Subcutaneous abdominal adipose tissue (tissue), 5 donors: ENCODE measurements around the gene ZNF511.

Experiments
- H3K27ac ChIP-seq: one replicate; pipeline ENCODE4 v1.7.0; 2013; ENCODE audit warnings: low read depth, mild to moderate bottlenecking, inconsistent platforms, low read length, moderate library complexity
- H3K27me3 ChIP-seq, 5 donors: one replicate each; pipeline ENCODE4 v1.7.0; 2013; ENCODE audit warnings: low read length in 5 of 5, inconsistent platforms in 1 of 5; ENCODE audit not compliant: control insufficient read depth in 5 of 5, insufficient read depth in 4 of 5
- H3K36me3 ChIP-seq, 5 donors: one replicate each; pipeline ENCODE4 v1.7.0; 2013; ENCODE audit warnings: low read length in 5 of 5; ENCODE audit not compliant: control insufficient read depth in 5 of 5, insufficient read depth in 5 of 5
- H3K4me1 ChIP-seq, 5 donors: one replicate each; pipeline ENCODE4 v1.7.0; 2013; ENCODE audit warnings: low read length in 5 of 5, mild to moderate bottlenecking in 3 of 5, moderate library complexity in 1 of 5; ENCODE audit not compliant: control insufficient read depth in 5 of 5, insufficient read depth in 5 of 5
- H3K4me3 ChIP-seq, 5 donors: one replicate each; pipeline ENCODE4 v1.7.0; 2013; ENCODE audit warnings: low read length in 5 of 5, low read depth in 1 of 5
- H3K9ac ChIP-seq, 5 donors: one replicate each; pipeline ENCODE4 v1.7.0; 2013; ENCODE audit warnings: low read length in 5 of 5, mild to moderate bottlenecking in 4 of 5, moderate library complexity in 3 of 5
- H3K9me3 ChIP-seq, 5 donors: one replicate each; pipeline ENCODE4 v1.7.0; 2013; ENCODE audit warnings: low read length in 5 of 5; ENCODE audit not compliant: control insufficient read depth in 5 of 5
- donor health status: healthy.
- donor health status: healthy.
- donor health status: healthy.
- donor health status: healthy.
- donor health status: healthy.

ZNF511 gene

GRCh38 chr10:133267293-133267692 is 41.4 kb upstream of the ZNF511 start:
- H3K27ac ChIP-seq = no peak overlapping the region
- no peaks in the 10 kb centered on the region for H3K27me3 ChIP-seq
- no peak overlapping the region for H3K4me3 ChIP-seq
- peaks cover 0 to 12% (median 3%) of the 10 kb centered on the region in 5 donors for H3K36me3 ChIP-seq
- H3K9me3 ChIP-seq = no peaks in the 10 kb centered on the region
- H3K9ac ChIP-seq = no peak overlapping the region
- H3K4me1 ChIP-seq = peaks cover 3 to 31% (median 23%) of the 10 kb centered on the region in 5 donors

- peaks cover 0 to under 1% (median 0%) of the 10 kb centered on the region in 5 donors for H3K27me3 ChIP-seq
- H3K27ac ChIP-seq = no peak overlapping the region
- no peaks in the 10 kb centered on the region for H3K9me3 ChIP-seq
- H3K4me1 ChIP-seq = peaks cover 0 to 26% (median 19%) of the 10 kb centered on the region in 5 donors
- peaks cover 0 to 12% (median 3%) of the 10 kb centered on the region in 5 donors for H3K36me3 ChIP-seq
- H3K4me3 ChIP-seq = no peak overlapping the region
- H3K9ac ChIP-seq = no peak overlapping the region
Observed at GRCh38 chr10:133267829-133268228, 40.9 kb upstream of the ZNF511 start.

- H3K27me3 ChIP-seq = peaks cover 0 to 7% (median 0%) of the 10 kb centered on the region in 5 donors
- H3K9me3 ChIP-seq = no peaks in the 10 kb centered on the region
- peaks cover 0 to 24% (median 19%) of the 10 kb centered on the region in 5 donors for H3K4me1 ChIP-seq
- no peak overlapping the region for H3K4me3 ChIP-seq
- no peak overlapping the region for H3K9ac ChIP-seq
- no peak overlapping the region for H3K27ac ChIP-seq
- H3K36me3 ChIP-seq = peaks cover 0 to 12% (median 3%) of the 10 kb centered on the region in 5 donors
Observed at GRCh38 chr10:133268532-133268931, 40.2 kb upstream of the ZNF511 start.

- Histone ChIP-seq H3K9me3 (no peaks in the 10 kb centered on the region), H3K4me3 (no peak overlapping the region), H3K4me1 (peaks cover 0 to 21% (median 19%) of the 10 kb centered on the region in 5 donors), H3K27ac (no peak overlapping the region), H3K36me3 (peaks cover 0 to 12% (median 3%) of the 10 kb centered on the region in 5 donors), H3K27me3 (peaks cover 0 to 10% (median 3%) of the 10 kb centered on the region in 5 donors), H3K9ac (no peak overlapping the region)
Observed at GRCh38 chr10:133269367-133269766, 39.3 kb upstream of the ZNF511 start.

- Histone ChIP-seq H3K9me3 (no peaks in the 10 kb centered on the region), H3K36me3 (peaks cover 0 to 12% (median 3%) of the 10 kb centered on the region in 5 donors), H3K27ac (no peak overlapping the region), H3K4me3 (no peak overlapping the region), H3K27me3 (peaks cover 0 to 16% (median 11%) of the 10 kb centered on the region in 5 donors), H3K9ac (no peak overlapping the region), H3K4me1 (peaks cover 0 to 16% (median 15%) of the 10 kb centered on the region in 5 donors)
Observed at GRCh38 chr10:133270204-133270603, 38.5 kb upstream of the ZNF511 start.

GRCh38 chr10:133270773-133271297 is 37.9 kb upstream of the ZNF511 start:
- Histone ChIP-seq H3K9ac (no peak overlapping the region), H3K36me3 (peaks cover 0 to 12% (median 3%) of the 10 kb centered on the region in 5 donors), H3K4me1 (peaks cover 0 to 15% (median 8%) of the 10 kb centered on the region in 5 donors), H3K4me3 (no peak overlapping the region), H3K27me3 (peaks cover 5 to 21% (median 17%) of the 10 kb centered on the region in 5 donors), H3K27ac (no peak overlapping the region), H3K9me3 (no peaks in the 10 kb centered on the region)

GRCh38 chr10:133271521-133272300 is 37.0 kb upstream of the ZNF511 start:
- Histone ChIP-seq H3K36me3 (peaks cover 0 to 12% (median 3%) of the 10 kb centered on the region in 5 donors), H3K4me3 (no peak overlapping the region), H3K9me3 (no peaks in the 10 kb centered on the region), H3K9ac (no peak overlapping the region), H3K4me1 (peaks cover 0 to 16% (median 7%) of the 10 kb centered on the region in 5 donors), H3K27ac (no peak overlapping the region), H3K27me3 (peaks cover 12 to 29% (median 26%) of the 10 kb centered on the region in 5 donors)

- H3K27ac ChIP-seq = no peak overlapping the region
- H3K36me3 ChIP-seq = peaks cover 0 to 12% (median 3%) of the 10 kb centered on the region in 5 donors
- no peak overlapping the region for H3K9ac ChIP-seq
- peaks cover 0 to 18% (median 7%) of the 10 kb centered on the region in 5 donors for H3K4me1 ChIP-seq
- no peaks in the 10 kb centered on the region for H3K9me3 ChIP-seq
- H3K27me3 ChIP-seq = peaks cover 12 to 32% (median 26%) of the 10 kb centered on the region in 5 donors
- no peak overlapping the region for H3K4me3 ChIP-seq
Observed at GRCh38 chr10:133272301-133272963, 36.3 kb upstream of the ZNF511 start.

- Histone ChIP-seq H3K9me3 (no peaks in the 10 kb centered on the region), H3K27ac (no peak overlapping the region), H3K27me3 (peaks cover 12 to 33% (median 26%) of the 10 kb centered on the region in 5 donors), H3K9ac (no peak overlapping the region), H3K4me3 (no peak overlapping the region), H3K36me3 (peaks cover 0 to 12% (median 3%) of the 10 kb centered on the region in 5 donors), H3K4me1 (peaks cover 0 to 24% (median 8%) of the 10 kb centered on the region in 5 donors)
Observed at GRCh38 chr10:133272964-133273420, 35.7 kb upstream of the ZNF511 start.
